Head of caudate nucleus (tissue), 42 donors: ENCODE results near the gene RAP1GDS1.
A peak's percentile ranks its signal among the peaks of the same experiment; 100 is the strongest.
"Not testable (repeated sequence)": the region's sequence is repeated elsewhere in the genome, so short reads cannot be mapped to it uniquely, and the experiment has no call there.

ENCODE experiments used
- DNase-seq, 42 donors: peaks; one replicate each; pipeline versions ENCODE4 v3.0.0 to v3.0.0-alpha.2; 2020 to 2021; ENCODE audit warnings: mixed read lengths in 7 of 42
- intact Hi-C: fragments of 100-400 bp; cut with DNase I; formaldehyde crosslinking; loops from one replicate; pipeline ENCODE4 v1.15.0; 2022

The RAP1GDS1 gene

GRCh38 chr4:98283219-98284189 is 22.3 kb downstream of the RAP1GDS1 start:
- DNase-seq: no peak
- intact Hi-C loops: no loop called here

GRCh38 chr4:98284640-98285046 is 23.5 kb downstream of the RAP1GDS1 start:
- DNase-seq: peak in 1 of 42 donors; percentile 38
- intact Hi-C loops: no loop called here

GRCh38 chr4:98285676-98286075 is 24.5 kb downstream of the RAP1GDS1 start:
- intact Hi-C loops: no loop called here

GRCh38 chr4:98287328-98287727 is 26.1 kb downstream of the RAP1GDS1 start:
- intact Hi-C loops: no loop called here
- DNase-seq: no peak

More at GRCh38 chr4:98285676-98286075, 24.5 kb downstream of the RAP1GDS1 start:
- DNase-seq: no peak

GRCh38 chr4:98288671-98289070 is 27.5 kb downstream of the RAP1GDS1 start:
- DNase-seq, intact Hi-C loops: not testable (repeated sequence)

GRCh38 chr4:98289375-98289774 is 28.2 kb downstream of the RAP1GDS1 start:
- intact Hi-C loops: no loop called here

GRCh38 chr4:98290511-98290910 is 29.3 kb downstream of the RAP1GDS1 start:
- no peak for DNase-seq
- intact Hi-C loops: no loop called here

More at GRCh38 chr4:98289375-98289774, 28.2 kb downstream of the RAP1GDS1 start:
- no peak for DNase-seq

- peak in 41 of 42 donors; percentile 38 to 84 (median 65) for DNase-seq
These were observed 32.1 kb downstream of the RAP1GDS1 start for GRCh38 chr4:98293104-98293887.

GRCh38 chr4:98298022-98298421 is 36.8 kb downstream of the RAP1GDS1 start:
- intact Hi-C loops: no loop called here

More at GRCh38 chr4:98293104-98293887, 32.1 kb downstream of the RAP1GDS1 start:
- intact Hi-C loops: no loop called here

GRCh38 chr4:98300706-98301105 is 39.5 kb downstream of the RAP1GDS1 start:
- intact Hi-C loops: no loop called here
- DNase-seq: no peak

More at GRCh38 chr4:98298022-98298421, 36.8 kb downstream of the RAP1GDS1 start:
- DNase-seq: no peak

GRCh38 chr4:98305576-98305975 is 44.4 kb downstream of the RAP1GDS1 start:
- intact Hi-C loops: no loop called here
- DNase-seq: no peak

- no peak for DNase-seq
- intact Hi-C loops: no loop called here
These were observed 49.7 kb downstream of the RAP1GDS1 start for GRCh38 chr4:98310867-98311266.

- intact Hi-C loops: no loop called here
- DNase-seq: no peak
These were observed 50.5 kb downstream of the RAP1GDS1 start for GRCh38 chr4:98311656-98312055.

GRCh38 chr4:98314791-98315565 is 53.8 kb downstream of the RAP1GDS1 start:
- no peak for DNase-seq
- intact Hi-C loops: no loop called here

GRCh38 chr4:98318521-98318920 is 57.3 kb downstream of the RAP1GDS1 start:
- intact Hi-C loops: no loop called here
- DNase-seq: no peak

- intact Hi-C loops: no loop called here
- no peak for DNase-seq
These were observed 57.8 kb downstream of the RAP1GDS1 start for GRCh38 chr4:98319021-98319420.

GRCh38 chr4:98326168-98326567 is 65.0 kb downstream of the RAP1GDS1 start:
- no peak for DNase-seq
- intact Hi-C loops: no loop called here

- intact Hi-C loops: no loop called here
- no peak for DNase-seq
These were observed 66.5 kb downstream of the RAP1GDS1 start for GRCh38 chr4:98327694-98328093.
